Measurements from ENCODE around the gene F10.
"Not testable (repeated sequence)": the region's sequence is repeated elsewhere in the genome, so short reads cannot be mapped to it uniquely, and the experiment has no call there.

The F10 gene

GRCh38 chr13:113102302-113102701 is 20.3 kb upstream of the F10 start:
- not testable (repeated sequence) for DNase-seq (ENCODE audit: low read depth, low spot score)

DNA sequence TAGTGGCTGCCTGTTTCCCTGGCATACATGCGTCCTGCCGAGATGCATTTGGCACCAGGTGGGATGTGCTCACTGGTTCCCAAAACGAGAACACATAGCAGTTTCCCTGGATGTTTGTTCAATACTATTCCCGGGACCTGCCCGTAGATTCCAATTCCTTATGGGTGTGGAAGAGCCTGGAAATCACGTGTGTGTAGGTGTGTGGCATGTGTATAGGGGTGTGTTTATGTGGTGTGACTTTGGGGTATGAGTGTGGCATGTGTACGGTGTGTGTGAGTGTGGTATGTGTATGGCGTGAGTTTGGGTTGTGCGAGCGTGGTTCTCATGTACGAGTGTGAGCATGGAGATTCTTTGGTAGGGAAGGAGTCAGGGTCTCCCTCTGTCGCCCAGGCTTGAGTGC is 19.9 kb upstream of the F10 start:
- DNase-seq (ENCODE audit: low read depth, low spot score) = no peak

DNA sequence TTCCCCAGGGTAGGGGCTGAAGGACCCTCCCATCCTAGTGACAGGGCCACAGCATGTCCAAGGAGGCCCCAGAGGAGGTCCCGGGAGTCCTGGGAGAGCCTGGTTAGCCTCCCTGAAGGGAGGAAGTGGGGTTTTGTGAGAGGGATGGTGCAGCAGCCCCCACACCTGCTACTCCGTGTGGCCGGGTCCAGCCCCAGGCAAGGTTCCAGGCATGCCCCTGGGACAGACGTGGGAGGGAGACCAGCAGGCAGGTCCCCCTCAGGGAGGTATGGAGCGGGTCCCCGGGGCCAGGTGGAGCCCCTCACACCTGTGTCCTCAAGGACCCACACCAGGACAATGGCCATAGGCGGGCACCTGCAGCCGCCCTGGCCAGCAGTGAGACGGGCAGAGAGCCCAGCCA is 19.0 kb upstream of the F10 start:
- no peak for DNase-seq (ENCODE audit: low read depth, low spot score)

DNA sequence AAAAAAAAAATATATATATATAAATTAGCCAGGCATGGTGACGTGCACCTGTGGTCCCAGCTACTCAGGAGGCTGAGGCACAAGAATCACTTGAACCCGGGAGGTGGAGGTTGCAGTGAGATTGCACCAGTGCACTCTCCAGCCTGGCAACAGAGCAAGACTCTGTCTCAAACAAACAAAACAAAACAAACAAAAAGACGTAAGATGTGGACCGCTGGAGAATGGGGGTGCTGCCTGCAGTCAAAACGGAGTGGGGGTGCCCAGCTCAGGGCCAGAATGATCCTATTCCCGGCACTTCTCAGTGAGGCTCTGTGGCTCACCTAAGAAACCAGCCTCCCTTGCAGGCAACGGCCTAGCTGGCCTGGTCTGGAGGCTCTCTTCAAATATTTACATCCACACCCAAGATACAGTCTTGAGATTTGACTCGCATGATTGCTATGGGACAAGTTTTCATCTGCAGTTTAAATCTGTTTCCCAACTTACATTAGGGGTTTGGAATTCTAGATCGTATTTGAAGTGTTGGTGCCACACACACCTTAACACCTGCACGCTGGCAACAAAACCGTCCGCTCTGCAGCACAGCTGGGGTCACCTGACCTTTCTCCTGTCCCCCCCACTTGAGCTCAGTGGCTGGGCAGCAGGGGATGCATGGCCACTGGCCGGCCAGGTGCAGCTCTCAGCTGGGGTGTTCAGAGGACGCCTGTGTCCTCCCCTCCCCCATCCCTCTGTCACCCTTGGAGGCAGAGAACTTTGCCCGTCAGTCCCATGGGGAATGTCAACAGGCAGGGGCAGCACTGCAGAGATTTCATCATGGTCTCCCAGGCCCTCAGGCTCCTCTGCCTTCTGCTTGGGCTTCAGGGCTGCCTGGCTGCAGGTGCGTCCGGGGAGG is 17.3 kb upstream of the F10 start, which contains the start of gene F7:
Gene F7 (plus strand): TSS at position 760 of the 889 bp plus-strand sequence. CDS start 51 bp downstream, at position 811.
- no peak for DNase-seq (ENCODE audit: low read depth, low spot score)

DNA sequence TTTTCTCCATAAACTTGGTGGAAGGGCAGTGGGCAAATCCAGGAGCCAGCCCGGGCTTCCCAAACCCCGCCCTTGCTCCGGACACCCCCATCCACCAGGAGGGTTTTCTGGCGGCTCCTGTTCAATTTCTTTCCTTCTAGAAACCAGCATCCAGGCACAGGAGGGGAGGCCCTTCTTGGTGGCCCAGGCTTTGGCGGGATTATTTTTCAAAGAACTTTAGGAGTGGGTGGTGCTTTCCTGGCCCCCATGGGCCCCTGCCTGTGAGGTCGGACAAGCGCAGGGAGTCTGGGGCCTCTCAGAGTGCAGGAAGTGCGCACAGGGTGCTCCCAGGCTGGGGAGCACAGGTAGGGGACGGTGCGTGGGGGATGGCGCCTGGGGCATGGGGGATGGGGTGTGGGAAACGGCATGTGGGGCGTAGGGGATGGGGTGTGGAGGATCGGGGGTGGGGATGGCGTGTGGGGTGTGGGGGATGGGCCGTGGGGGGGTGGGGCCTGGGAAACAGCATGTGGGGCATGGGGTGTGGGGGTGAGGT is 16.6 kb upstream of the F10 start:
- no peak for DNase-seq (ENCODE audit: low read depth, low spot score)

GRCh38 chr13:113106711-113107351 is 15.8 kb upstream of the F10 start:
- no peak for DNase-seq (ENCODE audit: low read depth, low spot score)

DNA sequence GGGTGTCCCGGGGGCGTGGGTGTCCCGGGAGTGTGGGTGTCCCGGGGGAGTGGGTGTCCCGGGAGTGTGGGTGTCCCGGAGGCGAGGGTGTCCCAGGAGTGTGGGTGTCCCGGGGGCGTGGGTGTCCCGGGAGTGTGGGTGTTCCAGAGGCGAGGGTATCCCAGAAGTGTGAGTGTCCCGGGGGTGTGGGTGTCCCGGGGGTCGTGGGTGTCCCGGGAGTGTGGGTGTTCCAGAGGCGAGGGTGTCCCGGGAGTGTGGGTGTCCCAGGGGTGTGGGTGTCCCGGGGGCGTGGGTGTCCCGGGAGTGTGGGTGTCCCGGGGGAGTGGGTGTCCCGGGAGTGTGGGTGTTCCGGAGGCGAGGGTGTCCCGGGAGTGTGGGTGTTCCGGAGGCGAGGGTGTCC is 14.1 kb upstream of the F10 start:
- not testable (repeated sequence) for DNase-seq (ENCODE audit: low read depth, low spot score)

- DNase-seq (ENCODE audit: low read depth, low spot score) = no peak
Measured at GRCh38 chr13:113109151-113110047, 13.2 kb upstream of the F10 start.

DNA sequence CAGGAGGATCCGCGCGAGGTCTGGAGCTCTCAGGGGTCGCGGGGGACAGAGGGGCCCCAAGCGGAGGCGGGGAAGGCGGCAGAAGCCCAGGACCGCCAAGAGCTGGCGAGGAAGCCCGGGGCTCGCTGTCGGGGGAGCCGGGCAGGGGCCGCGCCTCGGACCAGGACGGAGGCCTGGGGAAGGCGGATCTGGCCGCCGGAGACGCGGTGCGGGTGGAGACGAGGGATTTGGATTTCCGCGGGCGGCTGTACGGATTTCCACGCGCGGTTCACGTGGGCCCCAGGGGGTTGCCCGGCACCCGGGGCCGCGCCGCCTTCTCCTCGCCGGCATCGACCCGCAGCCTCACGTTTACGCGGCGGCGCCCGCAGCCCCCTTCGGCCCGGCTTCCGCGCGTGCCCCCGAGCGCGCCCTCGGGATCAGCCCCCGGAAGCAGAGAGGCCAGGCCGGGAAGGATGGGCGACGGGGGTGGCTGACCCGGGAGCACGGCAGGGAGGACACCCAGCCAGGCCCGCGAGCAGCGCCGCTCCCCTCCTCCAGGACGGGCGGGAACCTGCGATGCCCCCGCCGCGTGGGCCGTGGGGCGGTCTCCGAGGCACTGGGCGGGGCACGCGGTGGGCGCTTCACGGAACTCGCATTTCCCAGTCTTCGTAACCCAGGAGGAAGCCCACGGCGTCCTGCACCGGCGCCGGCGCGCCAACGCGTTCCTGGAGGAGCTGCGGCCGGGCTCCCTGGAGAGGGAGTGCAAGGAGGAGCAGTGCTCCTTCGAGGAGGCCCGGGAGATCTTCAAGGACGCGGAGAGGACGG is 12.3 kb upstream of the F10 start:
- DNase-seq (ENCODE audit: low read depth, low spot score) = peak; percentile 41

GRCh38 chr13:113110852-113111315 is 11.7 kb upstream of the F10 start:
- no peak for DNase-seq (ENCODE audit: low read depth, low spot score)

DNA sequence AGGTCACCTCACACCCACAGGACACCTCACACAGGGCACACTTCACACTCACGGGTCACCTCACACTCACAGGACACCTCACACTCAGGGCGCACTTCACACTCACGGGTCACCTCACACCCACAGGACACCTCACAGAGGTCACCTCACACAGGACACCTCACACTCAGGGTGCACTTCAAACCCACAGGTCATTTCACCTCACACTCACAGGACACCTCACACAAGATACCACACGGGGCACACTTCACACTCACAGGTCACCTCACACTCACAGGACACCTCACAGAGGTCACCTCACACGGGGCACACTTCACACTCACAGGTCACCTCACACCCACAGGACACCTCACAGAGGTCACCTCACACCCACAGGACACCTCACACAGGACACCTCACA is 10.8 kb upstream of the F10 start:
- not testable (repeated sequence) for DNase-seq (ENCODE audit: low read depth, low spot score)

GRCh38 chr13:113112475-113112874 is 10.1 kb upstream of the F10 start:
- not testable (repeated sequence) for DNase-seq (ENCODE audit: low read depth, low spot score)

DNA sequence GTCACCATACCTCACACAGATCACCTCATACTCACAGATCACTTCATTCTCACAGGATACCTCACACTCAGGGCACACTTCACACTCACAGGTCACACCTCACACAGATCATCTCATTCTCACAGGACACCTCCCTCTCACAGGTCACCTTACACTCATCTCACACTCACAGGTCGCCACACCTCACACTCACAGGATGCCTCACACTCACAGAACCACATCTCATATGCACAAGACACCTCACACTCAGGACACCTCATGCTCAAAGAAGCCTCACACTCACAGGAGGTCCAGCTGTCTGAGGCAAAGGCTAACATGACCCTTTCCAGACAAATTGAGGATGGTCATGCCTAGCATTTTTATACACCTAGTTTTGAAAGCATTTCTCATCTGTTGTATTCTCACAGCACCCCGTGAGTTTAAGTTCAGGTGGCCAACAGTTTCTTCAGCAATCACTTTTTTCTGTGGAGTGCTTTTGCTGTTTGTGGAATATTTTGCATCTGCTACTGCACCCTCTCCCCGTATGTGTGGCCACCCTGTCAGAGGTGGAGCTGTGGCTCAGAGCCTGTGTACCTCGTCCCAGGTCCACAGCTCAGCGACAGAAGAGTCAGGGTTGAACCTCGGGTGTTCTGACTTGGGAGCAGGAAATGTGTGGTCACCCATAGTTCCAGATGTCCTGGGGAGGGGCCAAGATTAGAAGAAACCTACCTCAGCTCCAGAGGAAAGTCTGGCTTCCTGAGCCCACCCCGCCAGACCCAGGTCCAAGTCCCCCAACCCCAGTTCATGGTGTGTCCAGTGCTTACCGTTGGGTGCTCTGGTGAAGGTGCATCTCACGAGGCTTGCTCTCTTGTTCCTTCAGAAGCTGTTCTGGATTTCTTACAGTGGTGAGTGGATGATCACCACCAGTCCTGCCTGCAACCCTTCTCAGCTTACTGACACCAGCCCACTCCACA is 9.4 kb upstream of the F10 start:
- DNase-seq (ENCODE audit: low read depth, low spot score) = no peak

GRCh38 chr13:113113846-113114271 is 8.7 kb upstream of the F10 start:
- no peak for DNase-seq (ENCODE audit: low read depth, low spot score)

DNA sequence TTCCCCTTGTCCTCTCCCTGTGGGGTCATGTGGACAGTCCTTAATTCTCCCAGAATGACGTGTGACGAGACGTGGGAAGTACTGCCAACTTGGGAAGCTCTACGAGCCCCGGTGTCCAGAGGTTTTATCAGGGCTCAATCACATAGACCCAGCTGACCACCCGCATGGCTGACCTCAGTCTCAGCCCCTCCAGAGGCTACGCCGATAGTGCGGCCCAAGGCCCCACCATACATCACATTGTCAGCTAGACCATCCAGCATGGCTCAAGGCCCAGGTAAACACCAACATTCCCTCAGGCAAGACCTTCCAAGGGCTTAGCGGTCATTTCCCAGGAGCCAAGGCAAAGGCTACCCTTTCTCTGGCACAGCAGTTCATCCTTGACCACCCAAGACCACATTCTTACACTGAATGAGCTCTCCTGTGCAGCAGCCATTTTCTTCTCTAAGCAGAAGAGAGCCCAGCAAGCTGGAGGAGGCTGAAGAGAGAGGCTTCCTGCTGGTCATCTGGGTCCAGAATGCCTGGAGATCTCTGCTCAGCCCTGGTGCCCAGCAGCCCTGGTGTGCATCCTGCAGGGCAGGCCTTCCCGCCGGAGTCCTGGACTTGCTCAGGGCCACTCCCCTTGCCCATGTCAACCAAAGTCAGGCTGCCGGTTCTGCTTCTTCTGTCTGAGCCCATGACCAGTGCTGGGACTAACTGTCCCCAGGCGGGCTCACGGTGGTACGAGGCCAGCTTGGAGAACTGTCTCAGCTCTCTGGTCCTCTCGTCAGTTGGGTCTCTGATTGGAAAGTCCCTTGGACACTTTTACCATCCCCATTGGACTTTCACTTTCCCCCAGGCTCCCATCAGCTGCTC is 7.9 kb upstream of the F10 start:
- no peak for DNase-seq (ENCODE audit: low read depth, low spot score)

GRCh38 chr13:113115363-113116205 is 7.0 kb upstream of the F10 start:
- DNase-seq (ENCODE audit: low read depth, low spot score) = no peak

- DNase-seq (ENCODE audit: low read depth, low spot score) = no peak
Measured at GRCh38 chr13:113116206-113116800, 6.3 kb upstream of the F10 start.

Measured in astrocyte of the hippocampus (primary cell).